ENCODE results near the gene SND1.

The SND1 gene

GRCh38 chr7:127680983-127681382 is 29.0 kb downstream of the SND1 start:
- peaks cover 8% of the 10 kb centered on the region for H3K36me3 ChIP-seq
- H3K4me3 ChIP-seq (ENCODE audit: low read depth, low read length): no peak overlapping the region
- no peaks in the 10 kb centered on the region for H3K9me3 ChIP-seq (ENCODE audit: severe bottlenecking)
- no peaks in the 10 kb centered on the region for H3K27me3 ChIP-seq (ENCODE audit: insufficient read depth, low read depth, severe bottlenecking)
- no peak overlapping the region for H3K27ac ChIP-seq
- no peak for TF ChIP-seq CTCF (IDR thresholded peaks at IDR 0.05; ENCODE audit: low read depth, low read length)
- DNase-seq: no peak

GRCh38 chr7:127682140-127682539 is 30.1 kb downstream of the SND1 start:
- no peak for TF ChIP-seq CTCF (IDR thresholded peaks at IDR 0.05; ENCODE audit: low read depth, low read length)
- H3K36me3 ChIP-seq: peaks cover 9% of the 10 kb centered on the region
- DNase-seq: no peak
- no peaks in the 10 kb centered on the region for H3K27me3 ChIP-seq (ENCODE audit: insufficient read depth, low read depth, severe bottlenecking)
- H3K4me3 ChIP-seq (ENCODE audit: low read depth, low read length): no peak overlapping the region
- H3K27ac ChIP-seq: no peak overlapping the region
- H3K9me3 ChIP-seq (ENCODE audit: severe bottlenecking): no peaks in the 10 kb centered on the region

- Histone ChIP-seq H3K27me3 (ENCODE audit: insufficient read depth, low read depth, severe bottlenecking) (no peaks in the 10 kb centered on the region), H3K27ac (no peak overlapping the region), H3K36me3 (peaks cover 19% of the 10 kb centered on the region), H3K4me3 (ENCODE audit: low read depth, low read length) (no peak overlapping the region), H3K9me3 (ENCODE audit: severe bottlenecking) (no peaks in the 10 kb centered on the region)
- no peak for TF ChIP-seq CTCF (IDR thresholded peaks at IDR 0.05; ENCODE audit: low read depth, low read length)
- DNase-seq: no peak
Measured at GRCh38 chr7:127683776-127684681, 32.0 kb downstream of the SND1 start.

GRCh38 chr7:127689194-127689772 is 37.3 kb downstream of the SND1 start:
- H3K36me3 ChIP-seq: peaks cover 32% of the 10 kb centered on the region
- no peaks in the 10 kb centered on the region for H3K27me3 ChIP-seq (ENCODE audit: insufficient read depth, low read depth, severe bottlenecking)
- no peak overlapping the region for H3K27ac ChIP-seq
- no peak for TF ChIP-seq CTCF (IDR thresholded peaks at IDR 0.05; ENCODE audit: low read depth, low read length)
- H3K9me3 ChIP-seq (ENCODE audit: severe bottlenecking): no peaks in the 10 kb centered on the region
- H3K4me3 ChIP-seq (ENCODE audit: low read depth, low read length): no peak overlapping the region
- DNase-seq: no peak

GRCh38 chr7:127690337-127690736 is 38.3 kb downstream of the SND1 start:
- peaks cover 41% of the 10 kb centered on the region for H3K36me3 ChIP-seq
- no peak overlapping the region for H3K4me3 ChIP-seq (ENCODE audit: low read depth, low read length)
- no peak for DNase-seq
- H3K9me3 ChIP-seq (ENCODE audit: severe bottlenecking): no peaks in the 10 kb centered on the region
- no peak for TF ChIP-seq CTCF (IDR thresholded peaks at IDR 0.05; ENCODE audit: low read depth, low read length)
- no peaks in the 10 kb centered on the region for H3K27me3 ChIP-seq (ENCODE audit: insufficient read depth, low read depth, severe bottlenecking)
- no peak overlapping the region for H3K27ac ChIP-seq
